Measurements from ENCODE around the gene KRT33B. TPM values are rescaled to one million over a fixed set of nuclear protein-coding genes. Genes with fewer than 3 reads are reported as not detected.

KRT33B gene
- total and polyA plus RNA-seq, 2 of the 8 experiments (the other 6 are each of a cell fraction or from before 2014, with no cell fraction given), result not detected

GRCh38 chr17:41367426-41368075 lies 2.1 kb downstream of the KRT33B start (continued):
- no peak for TF ChIP-seq ATF3 (IDR thresholded peaks at IDR 0.05; ENCODE audit: insufficient read depth, low read depth, low read length)
- TF ChIP-seq BRCA1 (IDR thresholded peaks at IDR 0.05; ENCODE audit: low read depth, low read length), result no peak
- TF ChIP-seq SP4 (IDR thresholded peaks at IDR 0.05; ENCODE audit: low read length), result no peak
